Neuronal stem cell (in vitro differentiated cells): ENCODE measurements around the gene PKLR.
"Not testable (repeated sequence)": the region's sequence is repeated elsewhere in the genome, so short reads cannot be mapped to it uniquely, and the experiment has no call there.

Experiments used
- DNase-seq: peaks from one replicate; pipeline ENCODE4 v3.0.0-alpha.2; 2013; ENCODE audit warnings: low spot score
- H2AFZ ChIP-seq: one replicate; pipeline ENCODE4 v1.6.1; 2013; ENCODE audit warnings: mild to moderate bottlenecking, low read length, inconsistent platforms
- H2AK5ac ChIP-seq: 2 replicates; pipeline ENCODE4 v1.6.1; 2013; ENCODE audit warnings: low read depth, mild to moderate bottlenecking, inconsistent platforms, low read length, moderate library complexity, mixed read lengths
- H2BK120ac ChIP-seq: 2 replicates; pipeline ENCODE4 v1.6.1; 2013; ENCODE audit warnings: low read depth, mild to moderate bottlenecking, inconsistent platforms, low read length, moderate library complexity, mixed read lengths
- H2BK12ac ChIP-seq: one replicate; pipeline ENCODE4 v1.6.1; 2013; ENCODE audit warnings: low read length, inconsistent platforms
- H2BK15ac ChIP-seq: 2 replicates; pipeline ENCODE4 v1.6.1; 2013; ENCODE audit warnings: mild to moderate bottlenecking, low read length, inconsistent platforms, mixed read lengths
- H2BK5ac ChIP-seq: one replicate; pipeline ENCODE4 v1.6.1; 2013; ENCODE audit warnings: inconsistent platforms, mild to moderate bottlenecking, low read length, moderate library complexity
- H3K14ac ChIP-seq: one replicate; pipeline ENCODE4 v1.6.1; 2013; ENCODE audit warnings: low read length, inconsistent platforms
- H3K18ac ChIP-seq: 2 replicates; pipeline ENCODE4 v1.6.1; 2013; ENCODE audit warnings: low read length, inconsistent platforms
- H3K23ac ChIP-seq: 2 replicates; pipeline ENCODE4 v1.6.1; 2013; ENCODE audit warnings: low read depth, mild to moderate bottlenecking, mixed read lengths, low read length, inconsistent platforms; ENCODE audit not compliant: poor library complexity
- H3K27ac ChIP-seq: replicated peaks from 3 replicates; pipeline ENCODE4 v1.5.1; 2013; ENCODE audit warnings: low read length, inconsistent platforms
- H3K27me3 ChIP-seq, 3 experiments: 2 replicates each; pipeline ENCODE4 v1.6.1; 2013; ENCODE audit warnings: low read length in 3 of 3, mild to moderate bottlenecking in 2 of 3, inconsistent platforms in 1 of 3, low read depth in 1 of 3, mixed read lengths in 1 of 3, moderate library complexity in 1 of 3; ENCODE audit not compliant: control insufficient read depth in 3 of 3, insufficient read depth in 3 of 3
- H3K36me3 ChIP-seq, 2 donors: replicated peaks in 1 of 2; 2 replicates each; pipeline ENCODE4 v1.6.1; 2013; ENCODE audit warnings: low read length in 2 of 2; ENCODE audit not compliant: control insufficient read depth in 2 of 2, insufficient read depth in 2 of 2
- H3K4ac ChIP-seq: 2 replicates; pipeline ENCODE4 v1.6.1; 2013; ENCODE audit warnings: inconsistent platforms, mild to moderate bottlenecking, low read length, moderate library complexity
- H3K4me1 ChIP-seq, 2 donors: 1 replicate in 1 of 2; 2 replicates in 1 of 2; pipeline ENCODE4 v1.6.1; 2013; ENCODE audit warnings: low read length in 2 of 2, low read depth in 1 of 2; ENCODE audit not compliant: control insufficient read depth in 2 of 2, insufficient read depth in 1 of 2
- H3K4me2 ChIP-seq: one replicate; pipeline ENCODE4 v1.6.1; 2013; ENCODE audit warnings: mild to moderate bottlenecking, low read length, inconsistent platforms; ENCODE audit not compliant: insufficient read depth, poor library complexity, severe bottlenecking
- H3K4me3 ChIP-seq, 2 donors: 2 replicates each; pipeline ENCODE4 v1.5.1; 2013; ENCODE audit warnings: low read length in 2 of 2, mild to moderate bottlenecking in 2 of 2, inconsistent platforms in 1 of 2, moderate library complexity in 1 of 2
- H3K79me1 ChIP-seq: one replicate; pipeline ENCODE4 v1.6.1; 2013; ENCODE audit warnings: low read depth, mild to moderate bottlenecking, inconsistent platforms, low read length, moderate library complexity
- H3K9ac ChIP-seq: one replicate; pipeline ENCODE4 v1.6.1; 2013; ENCODE audit warnings: mild to moderate bottlenecking, low read depth, low read length, inconsistent platforms; ENCODE audit not compliant: poor library complexity
- H3K9me3 ChIP-seq, 2 donors: replicated peaks in 1 of 2; 2 replicates each; pipeline versions ENCODE3 to v1.6.1; 2013; ENCODE audit warnings: low read length in 2 of 2, mild to moderate bottlenecking in 2 of 2, inconsistent platforms in 1 of 2, low read depth in 1 of 2, mixed read lengths in 1 of 2, moderate library complexity in 1 of 2; ENCODE audit not compliant: control insufficient read depth in 2 of 2, insufficient read depth in 1 of 2
- H4K8ac ChIP-seq: one replicate; pipeline ENCODE4 v1.6.1; 2013; ENCODE audit warnings: low read depth, mild to moderate bottlenecking, inconsistent platforms, low read length, moderate library complexity
- H4K91ac ChIP-seq: one replicate; pipeline ENCODE4 v1.6.1; 2013; ENCODE audit warnings: low read length, low read depth, mild to moderate bottlenecking, inconsistent platforms; ENCODE audit not compliant: poor library complexity
- WGBS, 2 donors: extraction: QIAGEN DNeasy Blood & Tissue Kit; methylation state at CpG; one replicate each; pipeline ENCODE4 v1.1.7; 2013; ENCODE audit warnings: missing lambda C conversion rate in 2 of 2, mixed read lengths in 1 of 2; ENCODE audit not compliant: insufficient read length in 2 of 2, insufficient replicate concordance in 1 of 2; ENCODE audit errors: extremely low coverage in 2 of 2; 5-methylcytosine and 5-hydroxymethylcytosine counted together

The PKLR gene

GRCh38 chr1:155291006-155291405 lies 10.2 kb downstream of the PKLR start:
- H2AK5ac ChIP-seq, H3K4me1 ChIP-seq, H3K4me3 ChIP-seq, H2BK15ac ChIP-seq, H3K18ac ChIP-seq, H3K9ac ChIP-seq, DNase-seq, H2BK12ac ChIP-seq, H3K79me1 ChIP-seq, H3K14ac ChIP-seq, H3K23ac ChIP-seq, H3K4me2 ChIP-seq, H2BK120ac ChIP-seq, H3K27ac ChIP-seq, H2AFZ ChIP-seq, H3K4ac ChIP-seq, H4K8ac ChIP-seq, H4K91ac ChIP-seq, H2BK5ac ChIP-seq: not testable (repeated sequence)
- H3K9me3 ChIP-seq, result peaks cover 0 to 14% of the 10 kb centered on the region in 2 donors
- peaks cover 0 to 32% of the 10 kb centered on the region in 2 donors for H3K36me3 ChIP-seq
- WGBS, 2 donors, result no CpG with 5 or more reads among the region's 10 CpGs
- peaks cover 3 to 33% (median 21%) of the 10 kb centered on the region in 3 experiments for H3K27me3 ChIP-seq

DNA sequence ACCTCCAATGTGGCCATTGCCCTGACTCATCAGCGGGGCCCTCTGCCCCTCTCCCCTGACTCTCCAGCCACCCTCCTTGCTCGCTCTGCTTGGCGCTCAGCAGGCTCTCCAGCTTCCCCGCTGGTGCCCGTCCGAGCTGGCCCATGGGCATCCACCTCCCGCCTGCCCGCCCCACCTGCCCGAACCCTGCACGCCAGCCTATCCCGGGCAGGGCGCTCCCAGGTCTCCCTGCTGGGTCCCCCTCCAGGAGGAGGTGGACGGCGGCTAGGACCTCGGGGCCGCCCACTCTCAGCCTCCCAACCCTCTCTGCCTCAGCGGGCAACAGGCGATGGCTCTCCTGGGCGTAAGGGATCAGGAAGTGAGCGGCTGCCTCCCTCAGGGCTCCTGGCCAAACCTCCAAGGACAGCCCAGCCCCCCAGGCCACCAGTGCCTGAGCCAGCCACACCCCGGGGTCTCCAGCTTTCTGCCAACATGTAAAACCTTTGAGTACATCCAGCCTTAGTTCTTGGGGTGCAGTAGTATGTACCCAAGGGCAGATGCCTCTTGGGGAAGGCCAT lies 13.2 kb downstream of the PKLR start:
- no peak overlapping the region for H2BK12ac ChIP-seq
- no peaks in the 10 kb centered on the region for H3K4me1 ChIP-seq
- H3K4me2 ChIP-seq, result no peak overlapping the region
- H3K9me3 ChIP-seq, result peaks cover 0 to 1% of the 10 kb centered on the region in 2 donors
- DNase-seq, result no peak
- WGBS, 2 donors, result no CpG with 5 or more reads among the region's 21 CpGs
- H3K9ac ChIP-seq, result peak overlapping the region; percentile 68
- H3K36me3 ChIP-seq, result peaks cover 2 to 59% of the 10 kb centered on the region in 2 donors
- no peak overlapping the region for H2AK5ac ChIP-seq
- H3K14ac ChIP-seq, result no peak overlapping the region
- no peak overlapping the region for H3K27ac ChIP-seq
- H2BK15ac ChIP-seq, result no peak overlapping the region
- H3K4ac ChIP-seq, result no peak overlapping the region
- no peak overlapping the region for H2AFZ ChIP-seq
- no peak overlapping the region for H2BK120ac ChIP-seq
- H4K8ac ChIP-seq, result no peak overlapping the region
- H3K27me3 ChIP-seq, result peaks cover 0 to 4% (median 0%) of the 10 kb centered on the region in 3 experiments
- H3K23ac ChIP-seq, result peak overlapping the region; percentile 20
- H2BK5ac ChIP-seq, result no peak overlapping the region
- peaks cover 1% of the 10 kb centered on the region for H3K79me1 ChIP-seq
- no peak overlapping the region for H4K91ac ChIP-seq
- H3K4me3 ChIP-seq, result no peak overlapping the region
- H3K18ac ChIP-seq, result no peak overlapping the region

DNA sequence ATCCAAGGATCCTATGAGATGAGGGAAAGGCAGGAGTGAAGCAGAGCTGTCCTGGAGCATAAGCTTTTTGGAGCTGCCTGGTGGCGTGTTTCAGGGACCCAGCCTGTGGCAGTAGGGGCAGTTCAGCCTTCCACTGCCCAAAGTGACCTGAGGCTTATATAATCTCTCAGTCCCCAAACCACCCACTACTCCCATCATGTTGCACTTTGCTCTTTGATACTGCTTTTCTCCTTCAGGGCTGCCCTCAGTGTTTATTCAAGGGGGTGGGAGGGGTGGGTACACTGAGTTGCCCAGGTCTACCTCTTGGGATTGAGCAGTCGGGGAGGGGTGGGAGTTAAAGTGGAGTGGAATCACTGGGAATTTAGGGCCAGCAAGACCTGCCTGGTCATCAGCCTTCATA lies 14.7 kb downstream of the PKLR start:
- H3K27ac ChIP-seq, result no peak overlapping the region
- no peaks in the 10 kb centered on the region for H3K4me1 ChIP-seq
- no peak for DNase-seq
- H2BK120ac ChIP-seq, result no peak overlapping the region
- no peak overlapping the region for H3K23ac ChIP-seq
- WGBS, 2 donors, result no CpG with 5 or more reads among the region's 2 CpGs
- H3K9ac ChIP-seq, result no peak overlapping the region
- no peak overlapping the region for H3K4me2 ChIP-seq
- H3K36me3 ChIP-seq, result peaks cover 2 to 73% of the 10 kb centered on the region in 2 donors
- no peak overlapping the region for H2BK12ac ChIP-seq
- H3K14ac ChIP-seq, result no peak overlapping the region
- H2BK15ac ChIP-seq, result no peak overlapping the region
- no peak overlapping the region for H4K91ac ChIP-seq
- H2BK5ac ChIP-seq, result no peak overlapping the region
- no peak overlapping the region for H2AFZ ChIP-seq
- peaks cover 1% of the 10 kb centered on the region for H3K79me1 ChIP-seq
- no peak overlapping the region for H3K18ac ChIP-seq
- H3K27me3 ChIP-seq, result no peaks in the 10 kb centered on the region
- no peak overlapping the region for H2AK5ac ChIP-seq
- H4K8ac ChIP-seq, result no peak overlapping the region
- H3K4ac ChIP-seq, result no peak overlapping the region
- H3K4me3 ChIP-seq, result no peak overlapping the region
- peaks cover 0 to 1% of the 10 kb centered on the region in 2 donors for H3K9me3 ChIP-seq

DNA sequence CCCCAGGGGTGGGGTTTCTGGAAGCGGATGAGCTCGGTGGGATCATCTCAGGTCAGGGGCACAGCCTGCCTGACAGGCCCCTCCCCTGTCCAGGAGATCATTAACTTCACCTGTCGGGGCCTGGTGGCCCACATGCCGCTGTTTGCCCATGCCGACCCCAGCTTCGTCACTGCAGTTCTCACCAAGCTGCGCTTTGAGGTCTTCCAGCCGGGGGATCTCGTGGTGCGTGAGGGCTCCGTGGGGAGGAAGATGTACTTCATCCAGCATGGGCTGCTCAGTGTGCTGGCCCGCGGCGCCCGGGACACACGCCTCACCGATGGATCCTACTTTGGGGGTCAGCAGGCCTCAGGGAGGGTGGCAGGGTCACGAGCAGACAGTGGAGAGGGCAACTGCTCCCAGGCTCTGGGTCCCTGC lies 15.6 kb downstream of the PKLR start:
- no peak overlapping the region for H3K18ac ChIP-seq
- no peak overlapping the region for H3K23ac ChIP-seq
- peaks cover 2 to 73% of the 10 kb centered on the region in 2 donors for H3K36me3 ChIP-seq
- no peak overlapping the region for H4K91ac ChIP-seq
- no peak overlapping the region for H3K4ac ChIP-seq
- H2BK15ac ChIP-seq, result no peak overlapping the region
- H3K27me3 ChIP-seq, result no peaks in the 10 kb centered on the region
- DNase-seq, result no peak
- WGBS, 2 donors, result no CpG with 5 or more reads among the region's 18 CpGs
- H2AK5ac ChIP-seq, result peak overlapping the region; percentile 19
- H2BK5ac ChIP-seq, result no peak overlapping the region
- H4K8ac ChIP-seq, result no peak overlapping the region
- H2BK12ac ChIP-seq, result no peak overlapping the region
- H2BK120ac ChIP-seq, result no peak overlapping the region
- no peak overlapping the region for H3K27ac ChIP-seq
- H3K9me3 ChIP-seq, result peaks cover 0 to 1% of the 10 kb centered on the region in 2 donors
- H3K4me2 ChIP-seq, result no peak overlapping the region
- H3K14ac ChIP-seq, result no peak overlapping the region
- H3K79me1 ChIP-seq, result peaks cover 1% of the 10 kb centered on the region
- H3K9ac ChIP-seq, result no peak overlapping the region
- H3K4me1 ChIP-seq, result no peaks in the 10 kb centered on the region
- H2AFZ ChIP-seq, result no peak overlapping the region
- H3K4me3 ChIP-seq, result peak overlapping the region in 1 of 2 donors; percentile 15
